Upper lobe of left lung (tissue), 6 donors: ENCODE measurements around the gene LCA5L. TPM values are rescaled to one million over a fixed set of nuclear protein-coding genes. Genes with fewer than 3 reads are reported as not detected.

Source experiments
- ATAC-seq, 2 donors: fragments of 200-7000 bp; cut with Tn5 transposase; one replicate each; pipeline ENCODE4 v1.9.1; 2022; ENCODE audit warnings: mild to moderate bottlenecking in 2 of 2, moderate library complexity in 2 of 2; ENCODE audit not compliant: low FRiP score in 2 of 2
- DNase-seq, 2 donors: peaks; one replicate each; pipeline ENCODE4 v3.0.0-alpha.2; 2019 to 2020
- H3K27ac ChIP-seq, 4 donors: fragments of 200-600 bp; sonication (generic); one replicate each; pipeline ENCODE4 v1.5.1; 2016 to 2019
- H3K27me3 ChIP-seq, 4 donors: fragments of 200-600 bp; sonication (generic); one replicate each; pipeline ENCODE4 v1.5.1; 2017 to 2019
- H3K36me3 ChIP-seq, 4 donors: fragments of 200-600 bp; sonication (generic); one replicate each; pipeline ENCODE4 v1.5.1; 2016 to 2019
- H3K4me1 ChIP-seq, 4 donors: fragments of 200-600 bp; sonication (generic); one replicate each; pipeline ENCODE4 v1.5.1; 2018 to 2019
- H3K4me3 ChIP-seq, 4 donors: fragments of 200-600 bp; sonication (generic); one replicate each; pipeline ENCODE4 v1.5.1; 2017 to 2019; ENCODE audit warnings: mild to moderate bottlenecking in 2 of 4, moderate library complexity in 1 of 4
- H3K9me3 ChIP-seq, 4 donors: fragments of 200-600 bp; sonication (generic); one replicate each; pipeline ENCODE4 v1.5.1; 2018 to 2019
- EP300 ChIP-seq, 4 donors: sonication (generic); formaldehyde crosslinking; IDR thresholded peaks; one replicate each; pipeline ENCODE4 v1.5.1; 2017; ENCODE audit warnings: antibody characterized with exemption in 4 of 4, control low read depth in 2 of 4
- POLR2A ChIP-seq, 4 donors: fragments of 450-650 bp; IDR thresholded peaks; one replicate each; pipeline ENCODE4 v1.5.1; 2016 to 2017; ENCODE audit warnings: antibody characterized with exemption in 4 of 4, mild to moderate bottlenecking in 2 of 4
- POLR2AphosphoS5 ChIP-seq, 2 donors: sonication (generic); formaldehyde crosslinking; IDR thresholded peaks; one replicate each; pipeline ENCODE4 v1.5.1; 2017; ENCODE audit warnings: antibody characterized with exemption in 2 of 2
- WGBS, 2 donors: methylation state at CpG; one replicate each; pipeline ENCODE4 v1.1.5; 2017 to 2018; 5-methylcytosine and 5-hydroxymethylcytosine counted together
- total RNA-seq, 6 donors: library from RNA; depleted of rRNA in 4 of 6; stranded (reverse); fragments of >200 nt in 4 of 6; gene quantifications; one replicate each; pipeline versions ENCODE4 v1.1.0 to v1.2.1, GENCODE V29; 2016 to 2021
- TF ChIP-seq, protein P1 (sequence below), 6 experiments: fragments of 450-650 bp in 4 of 6; fragments of 200-600 bp in 2 of 6; sonication (generic) in 2 of 6; IDR thresholded peaks; one replicate each; pipeline ENCODE4 v1.5.1; 2016 to 2019; ENCODE audit warnings: antibody characterized with exemption in 6 of 6
- donor health status: DM: no; HTN: no; CAD: no; lungs with moderate emphysema.
- donor health status: DM: no; HTN: yes; CAD: no; lungs with severe emphysema.

The LCA5L gene
- total RNA-seq, 6 donors from 2014 or later: 1.9 to 16.6 (median 2.5) TPM; not detected in 1

DNA sequence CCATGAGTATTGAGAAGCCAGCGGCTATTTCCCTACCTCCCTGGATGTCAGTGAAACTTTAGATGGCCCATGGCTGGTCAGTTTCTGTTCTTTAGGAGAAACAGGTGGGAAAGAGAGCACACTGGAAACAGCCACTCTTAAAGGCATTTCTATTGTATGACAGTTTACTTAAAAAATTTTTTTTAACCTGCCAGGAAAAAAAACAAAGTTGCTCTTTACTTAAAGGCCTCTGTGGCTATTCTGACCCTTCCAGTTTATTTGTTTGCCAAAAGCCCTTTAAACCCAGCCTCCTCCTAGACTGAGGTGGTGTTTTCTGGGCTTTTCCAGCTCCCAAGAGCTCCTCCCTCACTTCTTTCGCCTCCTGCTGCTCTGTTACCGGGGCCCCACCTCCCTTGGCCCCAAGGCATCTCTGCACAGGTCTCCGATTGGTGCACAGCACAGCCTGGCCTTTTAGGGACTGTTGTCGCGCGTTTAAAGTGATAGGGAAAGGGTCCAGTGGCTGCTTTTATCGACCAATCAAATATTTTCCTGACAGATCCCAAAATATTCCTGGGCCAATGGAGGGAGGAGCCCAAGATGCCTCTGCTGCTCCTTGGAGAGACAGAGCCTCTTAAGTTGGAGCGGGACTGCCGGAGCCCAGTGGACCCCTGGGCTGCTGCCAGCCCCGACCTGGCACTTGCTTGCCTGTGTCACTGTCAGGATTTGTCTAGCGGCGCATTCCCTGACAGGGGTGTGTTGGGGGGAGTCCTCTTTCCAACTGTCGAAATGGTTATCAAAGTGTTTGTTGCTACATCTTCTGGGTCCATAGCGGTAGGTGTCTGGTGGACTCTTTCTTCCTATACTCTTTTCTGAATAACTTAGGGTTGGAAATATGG lies 6.0 kb upstream of the LCA5L start, which contains the start of gene SH3BGR:
Gene SH3BGR (plus strand): TSS at position 639 of the 875 bp plus-strand sequence. CDS start 127 bp downstream, at position 766.
- Histone ChIP-seq H3K36me3 (no peaks in the 10 kb centered on the region), H3K4me3 (peak within 1 kb of the TSS in 3 of 4 donors; percentile 9 to 43 (median 35)), H3K4me1 (no peaks in the 10 kb centered on the region), H3K27me3 (no peaks in the 10 kb centered on the region), H3K27ac (peak within 1 kb of the TSS in 2 of 4 donors; percentile 15 to 44), H3K9me3 (no peaks in the 10 kb centered on the region)
- ATAC-seq: peak; percentile 78 to 94
- peak in 1 of 4 donors; percentile 26 for TF ChIP-seq POLR2A (IDR thresholded peaks at IDR 0.05)
- no peak for TF ChIP-seq POLR2AphosphoS5 (IDR thresholded peaks at IDR 0.05)
- peak; percentile 66 to 82 for DNase-seq
- WGBS, 2 donors: 53 to 59% methylated on average over 11 to 15 of the region's 15 CpGs

DNA sequence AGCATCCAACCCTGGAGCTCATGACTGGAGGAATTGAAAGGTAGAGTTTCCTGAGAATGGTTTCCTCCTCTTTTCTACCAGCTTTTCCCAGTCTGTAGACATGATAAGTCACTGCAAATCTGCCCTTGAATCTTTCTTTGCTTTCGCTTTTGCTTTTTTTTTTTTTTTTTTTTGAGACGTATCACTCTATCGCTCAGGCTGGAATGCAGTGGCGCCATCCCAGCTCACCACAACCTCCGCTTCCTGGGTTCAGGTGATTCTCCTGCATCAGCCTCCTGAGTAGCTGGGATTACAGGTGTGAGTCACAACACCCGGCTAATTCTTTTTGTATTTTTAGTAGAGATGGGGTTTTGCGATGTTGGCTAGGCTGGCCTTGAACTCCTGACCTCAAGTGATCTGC lies 1.7 kb upstream of the LCA5L start:
- ATAC-seq (no peak), DNase-seq (no peak)
- Histone ChIP-seq H3K4me3 (no peak overlapping the region), H3K36me3 (no peaks in the 10 kb centered on the region), H3K4me1 (peaks cover 6 to 18% (median 10%) of the 10 kb centered on the region in 4 donors), H3K27me3 (no peaks in the 10 kb centered on the region), H3K9me3 (no peaks in the 10 kb centered on the region), H3K27ac (no peak overlapping the region)
- WGBS, 2 donors: 95 to 98% methylated on average over 7 of the region's 7 CpGs
- TF ChIP-seq POLR2A (IDR thresholded peaks at IDR 0.05): no peak
- TF ChIP-seq POLR2AphosphoS5 (IDR thresholded peaks at IDR 0.05): no peak
- TF ChIP-seq, protein P1, sequence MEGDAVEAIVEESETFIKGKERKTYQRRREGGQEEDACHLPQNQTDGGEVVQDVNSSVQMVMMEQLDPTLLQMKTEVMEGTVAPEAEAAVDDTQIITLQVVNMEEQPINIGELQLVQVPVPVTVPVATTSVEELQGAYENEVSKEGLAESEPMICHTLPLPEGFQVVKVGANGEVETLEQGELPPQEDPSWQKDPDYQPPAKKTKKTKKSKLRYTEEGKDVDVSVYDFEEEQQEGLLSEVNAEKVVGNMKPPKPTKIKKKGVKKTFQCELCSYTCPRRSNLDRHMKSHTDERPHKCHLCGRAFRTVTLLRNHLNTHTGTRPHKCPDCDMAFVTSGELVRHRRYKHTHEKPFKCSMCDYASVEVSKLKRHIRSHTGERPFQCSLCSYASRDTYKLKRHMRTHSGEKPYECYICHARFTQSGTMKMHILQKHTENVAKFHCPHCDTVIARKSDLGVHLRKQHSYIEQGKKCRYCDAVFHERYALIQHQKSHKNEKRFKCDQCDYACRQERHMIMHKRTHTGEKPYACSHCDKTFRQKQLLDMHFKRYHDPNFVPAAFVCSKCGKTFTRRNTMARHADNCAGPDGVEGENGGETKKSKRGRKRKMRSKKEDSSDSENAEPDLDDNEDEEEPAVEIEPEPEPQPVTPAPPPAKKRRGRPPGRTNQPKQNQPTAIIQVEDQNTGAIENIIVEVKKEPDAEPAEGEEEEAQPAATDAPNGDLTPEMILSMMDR (IDR thresholded peaks at IDR 0.05): no peak
- TF ChIP-seq EP300 (IDR thresholded peaks at IDR 0.05): no peak

DNA sequence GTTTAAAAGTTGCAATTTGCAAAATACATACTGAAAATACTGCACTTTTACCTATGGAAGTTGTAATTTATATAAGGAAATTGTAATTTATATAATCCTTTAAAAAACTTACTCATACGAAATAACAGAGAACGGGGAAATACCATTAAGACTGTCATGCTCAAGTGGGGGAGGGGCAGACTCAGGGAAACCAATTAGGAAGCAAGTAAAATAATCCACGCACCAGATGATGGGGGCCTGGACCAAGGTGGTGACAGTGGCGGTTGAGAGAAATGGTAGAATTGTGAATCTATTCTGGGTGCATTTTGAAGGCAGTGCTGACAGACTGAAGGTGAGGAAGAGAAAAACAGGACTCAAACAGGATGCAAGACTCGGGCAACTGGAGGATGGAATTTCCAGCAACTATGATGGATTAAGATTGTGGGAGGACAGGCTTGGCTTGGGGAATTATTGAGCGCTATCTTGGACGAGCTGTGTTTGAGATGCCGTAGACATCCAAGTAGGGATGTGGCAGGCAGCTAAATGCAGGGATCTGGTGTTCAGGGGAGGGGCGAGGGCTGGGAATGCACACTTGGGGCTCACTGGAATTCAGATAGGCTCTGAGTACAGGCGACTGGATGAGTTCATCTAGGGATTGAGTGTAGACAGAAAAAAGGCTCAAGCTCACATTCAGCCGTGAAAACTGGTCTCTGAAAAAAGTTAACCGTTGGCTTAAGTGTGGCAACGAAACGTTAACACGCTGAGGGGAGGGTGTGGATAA lies 977 bp downstream of the LCA5L start:
- Histone ChIP-seq H3K9me3 (no peaks in the 10 kb centered on the region), H3K36me3 (no peaks in the 10 kb centered on the region), H3K4me3 (peak overlapping the region; percentile 52 to 97 (median 82)), H3K27me3 (no peaks in the 10 kb centered on the region), H3K27ac (peak overlapping the region; percentile 85 to 95 (median 90)), H3K4me1 (peaks cover 6 to 18% (median 10%) of the 10 kb centered on the region in 4 donors)
- TF ChIP-seq POLR2AphosphoS5 (IDR thresholded peaks at IDR 0.05): no peak
- TF ChIP-seq, protein P1 (IDR thresholded peaks at IDR 0.05): no peak
- no peak for TF ChIP-seq EP300 (IDR thresholded peaks at IDR 0.05)
- no peak for TF ChIP-seq POLR2A (IDR thresholded peaks at IDR 0.05)
- DNase-seq (no peak), ATAC-seq (peak in 1 of 2 donors; percentile 49)
- 13% methylated on average over 15 of the region's 15 CpGs for WGBS, 2 donors

DNA sequence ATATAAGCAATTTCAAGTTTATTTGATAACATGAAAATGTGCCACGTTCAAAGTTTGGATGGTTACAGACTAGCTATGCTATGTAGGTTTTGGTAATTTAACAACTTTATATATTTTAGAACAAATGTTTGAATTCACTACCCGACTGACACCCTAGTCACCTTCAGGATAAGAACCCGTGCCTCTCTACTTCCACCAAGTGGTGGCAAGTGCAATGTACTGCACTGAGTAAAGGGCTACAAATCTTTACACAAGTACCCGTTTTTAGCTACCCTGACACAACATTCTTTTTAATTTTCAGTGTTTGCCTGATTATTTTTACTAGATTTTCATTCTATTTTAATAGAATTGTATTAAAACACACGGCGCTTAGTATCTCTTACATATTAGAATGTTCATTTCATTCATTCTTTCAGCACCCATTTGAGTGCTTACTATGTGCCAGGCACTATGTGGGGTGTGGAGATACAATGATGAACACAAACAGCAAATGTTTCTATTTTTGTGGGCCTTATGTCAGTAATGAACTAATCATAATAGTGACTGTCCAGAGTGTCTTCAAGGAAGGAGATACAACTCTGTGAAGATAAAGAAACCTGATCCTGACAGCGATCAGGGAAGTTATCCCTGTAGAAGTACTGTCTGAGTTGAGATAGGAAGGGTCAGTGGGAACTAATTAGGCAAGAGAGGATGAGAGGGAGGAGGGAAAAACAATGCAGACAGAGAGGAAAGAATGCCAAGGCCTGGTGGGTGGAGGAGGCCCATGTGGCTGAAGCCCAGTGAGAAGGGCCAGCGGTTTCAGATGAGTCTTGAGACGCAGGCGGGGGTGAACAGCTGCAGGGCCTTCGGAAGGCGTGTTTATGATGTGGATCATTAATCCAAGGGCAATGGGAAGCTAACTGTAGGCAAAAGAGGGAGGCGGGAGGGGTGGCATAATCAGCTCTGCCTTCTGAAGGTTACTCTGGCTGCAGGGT lies 3.8 kb downstream of the LCA5L start:
- Histone ChIP-seq H3K9me3 (no peaks in the 10 kb centered on the region), H3K27me3 (no peaks in the 10 kb centered on the region), H3K4me3 (no peak overlapping the region), H3K27ac (no peak overlapping the region), H3K4me1 (peaks cover 6 to 18% (median 10%) of the 10 kb centered on the region in 4 donors), H3K36me3 (no peaks in the 10 kb centered on the region)
- no peak for TF ChIP-seq POLR2A (IDR thresholded peaks at IDR 0.05)
- no peak for TF ChIP-seq EP300 (IDR thresholded peaks at IDR 0.05)
- TF ChIP-seq, protein P1 (IDR thresholded peaks at IDR 0.05): peak in 5 of 6 experiments; percentile 32 to 50 (median 44)
- ATAC-seq (no peak), DNase-seq (no peak)
- WGBS, 2 donors: 58 to 59% methylated on average over 13 of the region's 13 CpGs
